Measurements from ENCODE around the gene PPM1A. TPM values are rescaled to one million over a fixed set of nuclear protein-coding genes. Genes with fewer than 3 reads are reported as not detected.

Gene PPM1A
- total RNA-seq, 1 donor from 2014 or later: 44.5 TPM

DNA sequence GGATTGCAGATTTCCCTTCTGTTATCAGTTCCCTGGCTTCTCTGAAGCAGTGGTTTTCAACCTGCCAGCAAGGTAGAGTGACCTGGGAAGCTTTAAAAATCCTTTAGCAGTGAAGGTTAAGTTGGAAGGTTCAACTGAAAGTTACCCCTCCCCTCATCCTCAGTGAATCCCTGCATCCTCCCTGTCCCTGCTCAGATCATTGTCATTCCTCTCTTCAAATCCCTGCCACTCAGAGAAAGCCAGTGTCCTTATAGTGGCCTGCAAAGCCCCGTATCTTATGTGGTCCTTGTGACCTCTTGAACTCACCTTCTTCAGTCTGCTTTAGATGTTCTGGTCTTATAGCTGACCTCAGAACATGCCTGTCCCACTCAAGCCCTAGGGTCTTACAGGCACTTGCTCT, 53.6 kb downstream of the PPM1A start:
- Mint-ChIP-seq H3K36me3 (ENCODE audit: unreplicated experiment) (peaks cover 6% of the 10 kb centered on the region), H3K27me3 (ENCODE audit: unreplicated experiment) (no peaks in the 10 kb centered on the region), H3K4me1 (ENCODE audit: unreplicated experiment) (no peaks in the 10 kb centered on the region), H3K27ac (ENCODE audit: unreplicated experiment) (no peak overlapping the region), H3K4me3 (ENCODE audit: unreplicated experiment) (no peak overlapping the region), H3K9me3 (ENCODE audit: unreplicated experiment) (no peaks in the 10 kb centered on the region)
- DNase-seq (ENCODE audit: extremely low spot score, unreplicated experiment): no peak
- TF ChIP-seq, protein P1, sequence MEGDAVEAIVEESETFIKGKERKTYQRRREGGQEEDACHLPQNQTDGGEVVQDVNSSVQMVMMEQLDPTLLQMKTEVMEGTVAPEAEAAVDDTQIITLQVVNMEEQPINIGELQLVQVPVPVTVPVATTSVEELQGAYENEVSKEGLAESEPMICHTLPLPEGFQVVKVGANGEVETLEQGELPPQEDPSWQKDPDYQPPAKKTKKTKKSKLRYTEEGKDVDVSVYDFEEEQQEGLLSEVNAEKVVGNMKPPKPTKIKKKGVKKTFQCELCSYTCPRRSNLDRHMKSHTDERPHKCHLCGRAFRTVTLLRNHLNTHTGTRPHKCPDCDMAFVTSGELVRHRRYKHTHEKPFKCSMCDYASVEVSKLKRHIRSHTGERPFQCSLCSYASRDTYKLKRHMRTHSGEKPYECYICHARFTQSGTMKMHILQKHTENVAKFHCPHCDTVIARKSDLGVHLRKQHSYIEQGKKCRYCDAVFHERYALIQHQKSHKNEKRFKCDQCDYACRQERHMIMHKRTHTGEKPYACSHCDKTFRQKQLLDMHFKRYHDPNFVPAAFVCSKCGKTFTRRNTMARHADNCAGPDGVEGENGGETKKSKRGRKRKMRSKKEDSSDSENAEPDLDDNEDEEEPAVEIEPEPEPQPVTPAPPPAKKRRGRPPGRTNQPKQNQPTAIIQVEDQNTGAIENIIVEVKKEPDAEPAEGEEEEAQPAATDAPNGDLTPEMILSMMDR (IDR thresholded peaks at IDR 0.05): no peak

DNA sequence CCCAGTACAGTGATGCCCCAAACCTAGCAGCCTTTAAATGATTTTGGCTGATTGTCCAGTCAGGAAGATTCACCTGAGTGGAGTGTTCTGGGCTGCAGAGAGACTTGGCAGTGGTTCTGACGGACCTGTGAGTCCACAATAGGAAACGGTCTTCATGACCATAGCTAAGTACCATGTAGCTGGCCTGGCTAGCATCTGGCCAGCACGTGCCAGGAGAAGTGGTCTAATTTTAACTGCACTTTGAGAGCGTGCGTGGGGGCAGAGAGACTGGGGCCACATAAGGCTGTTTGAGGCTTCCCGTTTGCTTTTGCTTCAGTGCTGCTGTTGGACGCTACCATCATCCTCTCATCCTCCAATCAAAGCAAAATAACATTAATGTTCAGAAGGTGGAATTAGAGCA, 54.7 kb downstream of the PPM1A start:
- TF ChIP-seq, protein P1 (IDR thresholded peaks at IDR 0.05): no peak
- Mint-ChIP-seq H3K9me3 (ENCODE audit: unreplicated experiment) (no peaks in the 10 kb centered on the region), H3K4me1 (ENCODE audit: unreplicated experiment) (no peaks in the 10 kb centered on the region), H3K27ac (ENCODE audit: unreplicated experiment) (no peak overlapping the region), H3K4me3 (ENCODE audit: unreplicated experiment) (no peak overlapping the region), H3K27me3 (ENCODE audit: unreplicated experiment) (no peaks in the 10 kb centered on the region), H3K36me3 (ENCODE audit: unreplicated experiment) (peaks cover 6% of the 10 kb centered on the region)
- no peak for DNase-seq (ENCODE audit: extremely low spot score, unreplicated experiment)

DNA sequence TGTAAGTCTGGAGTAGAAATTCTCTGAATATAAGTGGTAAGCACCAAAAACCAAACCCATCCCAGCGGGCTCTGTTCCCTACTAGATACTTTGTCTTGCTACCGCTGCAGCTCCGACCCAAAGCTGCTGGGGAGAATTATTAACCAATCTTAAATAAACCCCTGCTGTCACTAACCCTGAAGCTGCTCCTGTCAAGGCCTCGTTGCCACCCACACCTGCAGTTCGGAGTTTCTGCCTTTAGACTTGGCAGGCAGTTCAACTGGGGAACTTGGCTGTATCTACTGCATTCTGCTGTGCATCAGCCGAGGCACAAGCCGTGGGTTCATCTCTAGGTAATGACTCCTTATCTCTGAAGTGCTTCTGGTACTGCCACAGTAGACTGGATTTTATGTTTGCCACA, 55.5 kb downstream of the PPM1A start:
- DNase-seq (ENCODE audit: extremely low spot score, unreplicated experiment): no peak
- no peaks in the 10 kb centered on the region for H3K9me3 Mint-ChIP-seq (ENCODE audit: unreplicated experiment)
- peaks cover 6% of the 10 kb centered on the region for H3K36me3 Mint-ChIP-seq (ENCODE audit: unreplicated experiment)
- no peaks in the 10 kb centered on the region for H3K4me1 Mint-ChIP-seq (ENCODE audit: unreplicated experiment)
- H3K27ac Mint-ChIP-seq (ENCODE audit: unreplicated experiment): no peak overlapping the region
- H3K27me3 Mint-ChIP-seq (ENCODE audit: unreplicated experiment): no peaks in the 10 kb centered on the region
- TF ChIP-seq, protein P1 (IDR thresholded peaks at IDR 0.05): no peak
- no peak overlapping the region for H3K4me3 Mint-ChIP-seq (ENCODE audit: unreplicated experiment)

DNA sequence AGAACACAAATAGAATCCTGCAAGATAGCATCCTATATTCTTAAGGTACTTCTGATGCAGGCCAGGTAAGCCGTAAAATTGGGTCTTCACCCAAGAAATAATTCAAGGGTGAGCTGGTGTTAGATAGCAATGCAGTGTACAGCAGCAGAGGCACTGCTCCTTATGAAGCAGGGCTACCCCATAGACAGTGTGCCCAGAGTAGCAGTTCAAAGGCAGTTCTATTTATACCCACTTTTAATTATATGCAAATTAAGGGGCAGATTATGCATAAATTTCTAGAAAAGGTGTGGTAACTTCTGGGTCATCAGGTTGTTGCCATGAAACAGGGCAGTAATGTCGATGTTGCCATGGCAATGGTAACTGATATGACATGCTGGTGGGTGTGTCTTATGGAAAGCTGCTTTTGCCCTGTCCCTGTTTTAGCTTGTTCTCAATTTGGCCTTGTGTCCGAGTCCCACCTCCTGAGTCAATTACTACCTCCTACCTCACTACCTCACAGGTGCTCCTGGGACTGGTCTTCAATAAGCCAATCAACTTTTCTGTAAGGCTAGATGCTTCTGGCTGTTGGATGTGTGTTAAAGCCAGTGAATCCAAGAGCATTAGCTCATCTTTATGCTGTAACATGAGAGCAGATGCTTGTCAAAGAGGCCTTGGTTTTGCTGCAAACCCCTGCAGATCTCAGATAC, 61.0 kb downstream of the PPM1A start:
- H3K4me1 Mint-ChIP-seq (ENCODE audit: unreplicated experiment): no peaks in the 10 kb centered on the region
- no peak for DNase-seq (ENCODE audit: extremely low spot score, unreplicated experiment)
- no peaks in the 10 kb centered on the region for H3K9me3 Mint-ChIP-seq (ENCODE audit: unreplicated experiment)
- TF ChIP-seq, protein P1 (IDR thresholded peaks at IDR 0.05): no peak
- H3K36me3 Mint-ChIP-seq (ENCODE audit: unreplicated experiment): no peaks in the 10 kb centered on the region
- H3K27me3 Mint-ChIP-seq (ENCODE audit: unreplicated experiment): peaks cover 11% of the 10 kb centered on the region
- no peak overlapping the region for H3K27ac Mint-ChIP-seq (ENCODE audit: unreplicated experiment)
- H3K4me3 Mint-ChIP-seq (ENCODE audit: unreplicated experiment): no peak overlapping the region

DNA sequence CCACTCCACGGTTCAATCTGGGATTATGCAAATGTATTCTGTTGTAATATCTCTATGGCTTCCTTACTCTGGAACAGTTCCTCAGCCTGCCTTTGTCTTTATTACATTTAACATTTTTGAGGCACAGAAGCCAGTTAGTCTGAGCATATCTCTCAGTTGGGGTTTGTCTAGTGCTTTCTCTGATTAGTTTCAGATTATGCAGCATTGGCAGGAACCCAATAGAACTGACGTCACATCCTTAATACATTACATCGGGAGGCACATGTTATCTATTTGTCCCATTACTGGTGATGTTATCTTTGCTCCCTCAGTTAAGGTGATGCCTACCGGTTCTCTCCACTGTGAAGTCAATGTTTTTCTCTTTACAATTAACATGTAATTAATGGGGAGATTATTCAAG, 62.4 kb downstream of the PPM1A start:
- TF ChIP-seq, protein P1 (IDR thresholded peaks at IDR 0.05): no peak
- Mint-ChIP-seq H3K27ac (ENCODE audit: unreplicated experiment) (no peak overlapping the region), H3K9me3 (ENCODE audit: unreplicated experiment) (no peaks in the 10 kb centered on the region), H3K36me3 (ENCODE audit: unreplicated experiment) (no peaks in the 10 kb centered on the region), H3K27me3 (ENCODE audit: unreplicated experiment) (peaks cover 13% of the 10 kb centered on the region), H3K4me1 (ENCODE audit: unreplicated experiment) (no peaks in the 10 kb centered on the region), H3K4me3 (ENCODE audit: unreplicated experiment) (no peak overlapping the region)
- DNase-seq (ENCODE audit: extremely low spot score, unreplicated experiment): no peak
